ENCODE data around the gene KLRB1. TPM values are rescaled to one million over a fixed set of nuclear protein-coding genes. Genes with fewer than 3 reads are reported as not detected.
"Not testable (repeated sequence)": the region's sequence is repeated elsewhere in the genome, so short reads cannot be mapped to it uniquely, and the experiment has no call there.

KLRB1 gene
- total RNA-seq, 1 experiment from 2014 or later: not detected

DNA sequence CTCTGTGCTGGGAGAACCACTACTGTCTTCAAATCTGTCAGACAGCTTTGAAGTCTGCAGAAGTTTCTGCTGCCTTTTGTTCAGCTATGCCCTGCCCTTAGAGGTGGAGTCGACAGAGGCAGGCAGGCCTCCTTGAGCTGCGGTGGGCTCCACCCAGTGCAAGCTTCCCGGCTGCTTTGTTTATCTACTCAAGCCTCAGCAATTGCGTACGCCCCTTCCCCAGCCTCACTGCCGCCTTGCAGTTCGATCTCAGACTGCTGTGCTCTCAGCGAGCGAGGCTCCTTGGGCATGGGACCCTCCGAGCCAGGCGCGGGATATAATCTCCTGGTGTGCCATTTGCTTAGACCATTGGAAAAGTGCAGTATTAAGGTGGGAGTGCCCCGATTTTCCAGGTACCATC lies 25.1 kb upstream of the KLRB1 start:
- DNase-seq (ENCODE audit: low read depth, low spot score): no peak

GRCh38 chr12:9626821-9627220 lies 19.1 kb upstream of the KLRB1 start:
- in situ Hi-C loops (cut with HindIII; ENCODE audit: low pct_unique_long_range_greater_than_20kb, low sequenced_read_pairs): no loop called here
- no peak for DNase-seq (ENCODE audit: low read depth, low spot score)

More for the DNA sequence above, 25.1 kb upstream of the KLRB1 start:
- in situ Hi-C loops (cut with HindIII; ENCODE audit: low pct_unique_long_range_greater_than_20kb, low sequenced_read_pairs): no loop called here

- no peak for DNase-seq (ENCODE audit: low read depth, low spot score)
- in situ Hi-C loops (cut with HindIII; ENCODE audit: low pct_unique_long_range_greater_than_20kb, low sequenced_read_pairs): no loop called here
These were observed 18.6 kb upstream of the KLRB1 start for GRCh38 chr12:9626291-9626690.

DNA sequence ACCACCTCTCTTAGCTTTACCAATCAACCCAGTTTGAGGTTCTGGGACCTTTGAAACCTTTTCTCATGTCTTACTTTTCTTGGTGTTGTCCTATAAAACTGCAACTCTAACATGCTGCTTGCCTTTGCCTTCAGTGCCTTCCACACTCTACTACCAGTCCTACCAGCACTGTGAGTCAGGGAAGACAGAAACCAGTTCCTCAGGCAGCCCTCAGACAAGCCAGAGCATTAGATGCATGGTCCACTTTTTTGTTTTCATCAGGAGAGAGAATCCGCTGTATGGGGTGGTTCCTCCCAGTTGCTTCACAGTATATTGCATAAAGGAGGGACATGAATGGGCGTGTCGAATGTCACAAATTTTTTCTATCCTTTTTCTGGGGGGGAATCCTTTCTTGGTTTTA lies 17.3 kb upstream of the KLRB1 start:
- DNase-seq (ENCODE audit: low read depth, low spot score): no peak
- in situ Hi-C loops (cut with HindIII; ENCODE audit: low pct_unique_long_range_greater_than_20kb, low sequenced_read_pairs): no loop called here

GRCh38 chr12:9619411-9620179 lies 11.9 kb upstream of the KLRB1 start:
- DNase-seq (ENCODE audit: low read depth, low spot score): no peak
- in situ Hi-C loops (cut with HindIII; ENCODE audit: low pct_unique_long_range_greater_than_20kb, low sequenced_read_pairs): no loop called here

DNA sequence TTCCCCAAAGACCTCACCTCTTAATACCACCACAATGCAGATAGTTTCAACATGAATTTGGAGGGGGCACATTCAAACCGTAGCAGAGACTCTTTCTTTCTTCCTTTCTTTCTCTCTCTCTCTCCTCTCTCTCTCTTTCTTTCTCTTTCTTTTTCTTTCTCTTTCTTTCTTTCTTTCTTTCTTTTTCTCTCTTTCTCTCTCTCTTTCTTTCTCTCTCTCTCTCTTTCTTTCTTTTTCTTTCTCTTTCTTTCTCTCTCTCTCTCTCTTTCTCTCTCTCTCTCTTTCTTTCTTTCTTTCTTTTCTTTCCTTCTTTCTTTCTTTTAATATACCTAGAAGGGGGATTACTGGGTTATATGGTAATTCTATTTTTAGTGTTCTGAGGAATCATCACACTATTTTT lies 11.2 kb upstream of the KLRB1 start:
- in situ Hi-C loops (cut with HindIII; ENCODE audit: low pct_unique_long_range_greater_than_20kb, low sequenced_read_pairs); DNase-seq (ENCODE audit: low read depth, low spot score): not testable (repeated sequence)

- DNase-seq (ENCODE audit: low read depth, low spot score): no peak
- in situ Hi-C loops (cut with HindIII; ENCODE audit: low pct_unique_long_range_greater_than_20kb, low sequenced_read_pairs): no loop called here
These were observed 9.4 kb upstream of the KLRB1 start for GRCh38 chr12:9617124-9617523.

DNA sequence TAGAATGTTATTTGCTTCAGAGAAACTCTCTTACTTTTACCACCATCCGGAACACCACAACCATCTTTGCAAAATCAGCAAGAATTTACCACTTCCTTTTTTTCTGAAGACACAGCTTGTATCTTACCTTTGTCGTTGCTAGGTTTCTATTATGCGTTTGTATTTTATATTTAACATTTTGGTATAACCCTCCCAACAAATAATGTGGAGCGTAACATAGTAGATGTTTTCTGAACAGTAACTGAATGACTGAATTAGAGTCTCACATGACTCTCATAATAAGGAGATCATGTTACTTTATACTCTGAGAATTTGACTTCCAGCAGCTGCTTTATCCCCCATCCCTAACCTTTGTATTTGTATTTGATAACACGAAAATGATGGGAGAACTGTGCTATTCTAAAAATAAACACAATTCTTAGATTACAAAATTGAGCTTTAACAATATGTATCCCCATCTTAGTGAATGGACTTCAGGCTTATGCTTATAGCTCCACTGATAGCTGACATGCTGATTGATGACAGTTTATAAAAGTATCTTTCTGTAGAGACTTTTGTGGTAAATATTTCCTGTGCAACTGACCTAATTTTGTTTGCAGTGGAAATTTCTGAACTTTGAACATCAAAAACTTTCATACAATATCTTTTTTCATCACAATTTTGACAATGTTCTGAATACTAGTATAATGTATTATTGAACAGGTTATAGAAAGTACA lies 7.9 kb upstream of the KLRB1 start:
- in situ Hi-C loops (cut with HindIII; ENCODE audit: low pct_unique_long_range_greater_than_20kb, low sequenced_read_pairs): no loop called here
- no peak for DNase-seq (ENCODE audit: low read depth, low spot score)

DNA sequence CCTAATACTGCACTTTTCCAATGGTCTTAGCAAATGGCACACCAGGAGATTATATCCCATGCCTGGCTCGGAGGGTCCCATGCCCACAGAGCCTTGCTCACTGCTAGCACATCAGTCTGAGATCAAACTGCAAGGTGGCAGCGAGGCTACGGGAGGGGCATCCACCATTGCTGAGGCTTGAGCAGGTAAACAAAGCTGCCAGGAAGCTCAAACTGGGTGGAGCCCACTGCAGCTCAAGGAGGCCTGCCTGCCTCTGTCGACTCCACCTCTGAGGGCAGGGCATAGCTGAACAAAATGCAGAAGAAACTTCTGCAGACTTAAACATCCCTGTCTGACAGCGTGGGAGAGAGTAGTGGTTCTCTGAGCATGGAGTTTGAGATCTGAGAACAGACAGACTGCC lies 2.9 kb upstream of the KLRB1 start:
- in situ Hi-C loops (cut with HindIII; ENCODE audit: low pct_unique_long_range_greater_than_20kb, low sequenced_read_pairs): not testable (repeated sequence)

DNA sequence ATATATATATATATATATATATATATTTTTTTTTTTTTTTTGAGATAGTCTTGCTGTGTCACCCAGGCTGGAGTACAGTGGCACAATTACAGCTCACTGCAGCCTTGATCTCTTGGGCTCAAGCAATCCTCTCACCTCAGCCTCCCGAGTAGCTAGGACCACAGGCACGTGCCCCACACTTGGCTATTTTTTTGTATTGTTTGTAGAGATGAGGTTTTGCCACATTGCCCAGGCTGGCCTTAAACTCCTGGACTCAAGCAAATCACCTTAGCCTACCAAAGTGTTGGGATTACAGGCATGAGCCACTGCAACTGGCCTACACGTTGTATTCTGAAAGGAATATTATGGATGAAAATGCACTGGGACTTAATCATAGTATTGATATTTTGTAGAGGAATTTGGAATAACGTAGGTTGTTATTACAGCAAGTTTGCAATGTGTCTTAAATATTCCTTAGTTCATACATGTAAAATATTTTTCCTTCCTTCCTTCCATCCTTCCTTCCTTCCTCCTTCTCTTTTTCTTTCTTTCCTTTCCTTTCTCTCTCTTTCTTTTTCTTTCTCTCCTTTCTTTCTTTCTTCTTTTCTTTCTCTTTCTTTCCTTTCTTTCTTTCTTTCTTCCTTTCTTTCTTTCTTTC lies 862 bp downstream of the KLRB1 start:
- in situ Hi-C loops (cut with HindIII; ENCODE audit: low pct_unique_long_range_greater_than_20kb, low sequenced_read_pairs): no loop called here
- no peak for DNase-seq (ENCODE audit: low read depth, low spot score)

More for the DNA sequence above, 2.9 kb upstream of the KLRB1 start:
- not testable (repeated sequence) for DNase-seq (ENCODE audit: low read depth, low spot score)

DNA sequence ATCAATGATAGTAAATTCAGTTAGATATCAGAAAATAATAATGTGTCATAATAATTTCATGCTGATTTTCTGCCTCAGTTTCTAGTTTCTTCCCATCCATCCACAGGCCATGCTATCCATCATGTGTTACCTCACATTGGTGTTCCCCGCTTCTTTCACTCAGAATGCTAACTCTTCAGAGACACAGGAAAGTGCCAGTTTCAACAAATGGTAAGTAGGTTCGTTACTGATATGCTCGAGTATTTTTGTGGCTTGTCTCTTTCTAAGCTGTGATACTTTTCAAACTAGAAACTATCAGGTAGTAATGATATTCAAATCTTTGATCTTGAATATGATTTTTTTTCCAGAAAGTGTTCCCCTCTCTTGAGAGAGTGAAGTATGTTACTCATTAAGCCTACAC lies 1.5 kb downstream of the KLRB1 start:
- in situ Hi-C loops (cut with HindIII; ENCODE audit: low pct_unique_long_range_greater_than_20kb, low sequenced_read_pairs): no loop called here
- no peak for DNase-seq (ENCODE audit: low read depth, low spot score)

DNA sequence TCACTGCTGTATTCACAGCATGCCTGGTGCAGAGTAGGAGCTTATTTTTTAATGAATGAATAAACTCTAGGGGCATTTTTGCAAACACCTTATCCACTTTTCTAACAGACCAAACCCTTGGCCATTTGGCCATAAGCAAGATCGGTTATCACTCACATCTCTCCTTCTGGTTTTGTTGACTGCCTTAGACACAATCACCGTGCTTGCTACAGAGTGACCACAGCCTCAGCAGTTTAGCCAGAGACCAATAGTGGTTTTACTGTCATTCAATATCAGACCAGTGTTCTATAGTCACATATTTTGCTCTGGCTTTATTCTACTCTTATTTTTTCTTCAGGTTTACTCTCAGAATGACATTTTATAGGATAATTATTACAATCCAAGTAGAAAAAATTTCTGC lies 2.2 kb downstream of the KLRB1 start:
- in situ Hi-C loops (cut with HindIII; ENCODE audit: low pct_unique_long_range_greater_than_20kb, low sequenced_read_pairs): no loop called here
- no peak for DNase-seq (ENCODE audit: low read depth, low spot score)

DNA sequence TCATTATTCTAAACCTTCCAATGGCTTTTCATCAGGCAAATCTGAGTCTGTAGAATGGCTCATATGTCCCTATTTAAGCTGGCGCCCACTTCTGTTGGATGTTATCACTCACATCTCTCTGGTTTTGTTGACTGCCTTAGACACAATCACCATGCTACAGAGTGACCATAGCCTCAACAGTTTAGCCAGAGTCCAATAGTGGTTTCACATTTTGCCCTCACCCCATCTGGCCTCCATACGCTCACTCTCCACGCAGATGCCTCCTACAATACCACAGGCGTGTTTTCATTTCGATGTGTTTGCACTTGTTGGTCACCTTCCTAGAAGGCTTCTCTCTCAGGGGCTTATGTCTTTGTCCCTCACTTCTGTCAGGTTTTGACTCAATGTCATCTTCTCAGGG lies 3.4 kb downstream of the KLRB1 start:
- in situ Hi-C loops (cut with HindIII; ENCODE audit: low pct_unique_long_range_greater_than_20kb, low sequenced_read_pairs): no loop called here
- no peak for DNase-seq (ENCODE audit: low read depth, low spot score)

DNA sequence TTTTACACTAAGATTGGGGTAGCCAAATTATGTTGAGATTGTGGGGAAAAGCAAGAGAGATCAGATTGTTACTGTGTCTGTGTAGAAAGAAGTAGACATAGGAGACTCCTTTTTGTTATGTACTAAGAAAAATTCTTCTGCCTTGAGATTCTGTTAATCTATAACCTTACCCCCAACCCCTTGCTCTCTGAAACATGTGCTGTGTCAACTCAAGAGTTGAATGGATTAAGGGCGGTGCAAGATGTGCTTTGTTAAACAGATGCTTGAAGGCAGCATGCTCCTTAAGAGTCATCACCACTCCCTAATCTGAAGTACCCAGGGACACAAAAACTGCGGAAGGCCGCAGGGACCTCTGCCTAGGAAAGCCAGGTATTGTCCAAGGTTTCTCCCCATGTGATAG lies 7.3 kb downstream of the KLRB1 start:
- in situ Hi-C loops (cut with HindIII; ENCODE audit: low pct_unique_long_range_greater_than_20kb, low sequenced_read_pairs): not testable (repeated sequence)

DNA sequence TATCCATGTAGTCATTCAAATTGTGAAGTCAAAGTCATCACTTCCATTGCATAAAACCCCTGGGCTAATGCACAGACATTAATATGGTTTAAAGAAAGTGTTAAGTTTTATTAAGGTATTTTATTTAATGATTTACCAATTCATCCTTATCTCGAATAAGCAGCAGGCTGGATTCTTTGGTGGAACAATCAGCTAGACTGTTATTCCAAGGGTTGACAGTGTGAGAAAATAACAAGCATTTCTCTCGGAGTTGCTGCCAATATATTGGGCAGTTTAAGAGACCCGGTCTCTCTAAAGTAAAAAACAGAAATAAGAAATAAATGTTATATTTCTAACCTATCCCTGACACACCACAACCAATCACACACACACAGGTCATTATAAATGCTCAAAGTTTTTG lies 9.4 kb downstream of the KLRB1 start:
- no peak for DNase-seq (ENCODE audit: low read depth, low spot score)
- in situ Hi-C loops (cut with HindIII; ENCODE audit: low pct_unique_long_range_greater_than_20kb, low sequenced_read_pairs): no loop called here

More for the DNA sequence above, 7.3 kb downstream of the KLRB1 start:
- not testable (repeated sequence) for DNase-seq (ENCODE audit: low read depth, low spot score)

- DNase-seq (ENCODE audit: low read depth, low spot score): no peak
- in situ Hi-C loops (cut with HindIII; ENCODE audit: low pct_unique_long_range_greater_than_20kb, low sequenced_read_pairs): no loop called here
These were observed 10.4 kb downstream of the KLRB1 start for GRCh38 chr12:9597365-9597764.

DNA sequence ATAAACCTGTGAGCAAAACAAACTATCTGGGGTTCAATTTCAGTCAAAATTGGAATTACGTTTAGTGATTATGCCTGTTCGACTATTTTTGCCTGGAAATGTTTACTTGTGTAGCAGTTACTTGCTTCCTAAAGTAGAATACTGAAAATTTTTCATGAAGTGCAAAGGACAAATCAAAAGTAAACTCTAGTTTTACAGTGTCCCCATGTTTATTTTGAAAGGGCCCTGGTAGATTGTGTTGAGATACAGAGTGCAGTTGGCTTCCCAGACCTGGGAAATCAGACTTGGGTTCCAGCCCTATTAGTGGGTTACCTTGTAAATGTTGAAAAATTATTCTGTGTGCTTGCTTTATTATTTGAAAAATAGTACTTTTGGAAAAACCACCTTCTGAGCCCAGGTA lies 17.3 kb downstream of the KLRB1 start:
- DNase-seq (ENCODE audit: low read depth, low spot score): no peak
- in situ Hi-C loops (cut with HindIII; ENCODE audit: low pct_unique_long_range_greater_than_20kb, low sequenced_read_pairs): no loop called here

DNA sequence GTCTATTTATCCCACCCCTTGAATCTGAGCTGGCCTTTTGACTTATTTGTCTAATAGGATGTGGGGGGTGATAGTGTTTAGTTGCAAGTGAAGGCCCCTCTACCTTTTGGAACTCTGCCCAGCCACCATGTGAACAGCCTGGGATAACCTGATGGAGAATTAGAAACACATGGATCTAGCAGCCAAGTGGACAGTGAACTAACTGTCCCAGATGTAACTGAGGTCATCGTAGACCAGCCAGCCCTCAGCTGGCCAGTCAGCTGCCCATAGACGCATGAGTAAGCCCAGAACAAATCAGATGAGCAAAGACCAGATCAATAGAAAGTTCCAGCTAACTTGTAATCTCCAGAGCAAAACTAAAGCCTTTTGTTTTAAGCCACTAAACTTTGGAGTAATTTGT lies 19.0 kb downstream of the KLRB1 start:
- in situ Hi-C loops (cut with HindIII; ENCODE audit: low pct_unique_long_range_greater_than_20kb, low sequenced_read_pairs): no loop called here
- peak; percentile 23 for DNase-seq (ENCODE audit: low read depth, low spot score)

Data from SK-MEL-5 (cell line).